Activated CD8-positive, alpha-beta memory T cell treated with anti-CD3 and anti-CD28 coated beads, Interleukin-2, amount 50 U/mL, for 4 hours (primary cell): ENCODE results near the gene PIGC.

Source experiments
- DNase-seq: peaks from one replicate; pipeline ENCODE4 v3.0.0-alpha.2; 2020

The PIGC gene

GRCh38 chr1:172443666-172444453 lies at the start of gene PIGC:
TSS of gene PIGC (minus strand) at chr1:172444069. CDS start at chr1:172442622, 1,447 bp downstream.
- peak; percentile 93 for DNase-seq

- DNase-seq, result no peak
These were observed 48.6 kb upstream of the PIGC start for GRCh38 chr1:172492421-172492820.

GRCh38 chr1:172489847-172490246 lies 46.0 kb upstream of the PIGC start:
- DNase-seq, result no peak

- no peak for DNase-seq
These were observed 44.5 kb upstream of the PIGC start for GRCh38 chr1:172488393-172488792.

GRCh38 chr1:172487550-172487949 lies 43.7 kb upstream of the PIGC start:
- DNase-seq, result no peak

- DNase-seq, result no peak
These were observed 43.1 kb upstream of the PIGC start for GRCh38 chr1:172486805-172487454.

- DNase-seq, result no peak
These were observed 41.8 kb upstream of the PIGC start for GRCh38 chr1:172485626-172486025.

- no peak for DNase-seq
These were observed 40.4 kb upstream of the PIGC start for GRCh38 chr1:172484252-172484651.

- DNase-seq, result no peak
These were observed 39.6 kb upstream of the PIGC start for GRCh38 chr1:172483448-172483847.

- no peak for DNase-seq
These were observed 38.2 kb upstream of the PIGC start for GRCh38 chr1:172482044-172482443.

- DNase-seq, result no peak
These were observed 36.6 kb upstream of the PIGC start for GRCh38 chr1:172480431-172480830.

- DNase-seq, result no peak
These were observed 34.6 kb upstream of the PIGC start for GRCh38 chr1:172478485-172478884.

- no peak for DNase-seq
These were observed 33.9 kb upstream of the PIGC start for GRCh38 chr1:172477741-172478140.

- no peak for DNase-seq
These were observed 33.3 kb upstream of the PIGC start for GRCh38 chr1:172477216-172477615.

GRCh38 chr1:172476218-172476811 lies 32.4 kb upstream of the PIGC start:
- no peak for DNase-seq

GRCh38 chr1:172473842-172474241 lies 30.0 kb upstream of the PIGC start:
- DNase-seq, result no peak

- DNase-seq, result no peak
These were observed 29.4 kb upstream of the PIGC start for GRCh38 chr1:172473302-172473701.

GRCh38 chr1:172472495-172472894 lies 28.6 kb upstream of the PIGC start:
- DNase-seq, result no peak

GRCh38 chr1:172471666-172472065 lies 27.8 kb upstream of the PIGC start:
- no peak for DNase-seq

GRCh38 chr1:172470149-172470548 lies 26.3 kb upstream of the PIGC start:
- no peak for DNase-seq

- no peak for DNase-seq
These were observed 25.8 kb upstream of the PIGC start for GRCh38 chr1:172469717-172470116.

- no peak for DNase-seq
These were observed 24.4 kb upstream of the PIGC start for GRCh38 chr1:172468296-172468695.

GRCh38 chr1:172467446-172467845 lies 23.6 kb upstream of the PIGC start:
- DNase-seq, result no peak

- DNase-seq, result no peak
These were observed 23.0 kb upstream of the PIGC start for GRCh38 chr1:172466795-172467407.
